NCI-H226 (cell line): ENCODE data around the gene HSH2D.
"Not testable (repeated sequence)": the region's sequence is repeated elsewhere in the genome, so short reads cannot be mapped to it uniquely, and the experiment has no call there.

Experiments
- DNase-seq: peaks from one replicate; pipeline ENCODE4 v3.0.0-alpha.2; 2015

HSH2D gene

GRCh38 chr19:16159655-16160054, 16.2 kb downstream of the HSH2D start:
- DNase-seq = no peak

- no peak for DNase-seq
Observed at GRCh38 chr19:16160445-16160942, 17.0 kb downstream of the HSH2D start.

- peak; percentile 89 for DNase-seq
Observed at GRCh38 chr19:16160943-16161560, 17.6 kb downstream of the HSH2D start.

GRCh38 chr19:16161840-16162239, 18.4 kb downstream of the HSH2D start:
- peak; percentile 85 for DNase-seq

GRCh38 chr19:16164222-16164890, 20.9 kb downstream of the HSH2D start:
- DNase-seq = no peak

- no peak for DNase-seq
Observed at GRCh38 chr19:16166417-16166816, 22.9 kb downstream of the HSH2D start.

- DNase-seq = no peak
Observed at GRCh38 chr19:16167055-16167454, 23.6 kb downstream of the HSH2D start.

GRCh38 chr19:16168465-16169081, 25.1 kb downstream of the HSH2D start:
- peak; percentile 49 for DNase-seq

- no peak for DNase-seq
Observed at GRCh38 chr19:16170134-16170533, 26.6 kb downstream of the HSH2D start.

GRCh38 chr19:16175954-16176353, 32.5 kb downstream of the HSH2D start:
- DNase-seq = no peak

- not testable (repeated sequence) for DNase-seq
Observed at GRCh38 chr19:16178866-16179265, 35.4 kb downstream of the HSH2D start.

GRCh38 chr19:16180611-16181010, 37.1 kb downstream of the HSH2D start:
- DNase-seq = peak; percentile 85

- DNase-seq = no peak
Observed at GRCh38 chr19:16184665-16185122, 41.2 kb downstream of the HSH2D start.

- DNase-seq = peak; percentile 98
Observed at GRCh38 chr19:16185123-16185767, 41.8 kb downstream of the HSH2D start, which contains the start of gene FAM32A. Gene FAM32A (plus strand): TSS chr19:16185410. CDS start chr19:16185443, 33 bp downstream.

- peak; percentile 9 for DNase-seq
Observed at GRCh38 chr19:16185768-16186123, 42.3 kb downstream of the HSH2D start.

- no peak for DNase-seq
Observed at GRCh38 chr19:16188521-16188920, 45.0 kb downstream of the HSH2D start.

GRCh38 chr19:16190198-16190597, 46.7 kb downstream of the HSH2D start:
- no peak for DNase-seq

GRCh38 chr19:16190736-16191135, 47.3 kb downstream of the HSH2D start:
- no peak for DNase-seq

- no peak for DNase-seq
Observed at GRCh38 chr19:16191216-16191908, 47.9 kb downstream of the HSH2D start.

- no peak for DNase-seq
Observed at GRCh38 chr19:16193466-16193865, 50.0 kb downstream of the HSH2D start.

- DNase-seq = no peak
Observed at GRCh38 chr19:16197188-16197621, 53.7 kb downstream of the HSH2D start.

GRCh38 chr19:16197622-16198369, 54.3 kb downstream of the HSH2D start, which contains the start of gene AP1M1:
Gene AP1M1 (plus strand): TSS chr19:16197911. CDS start chr19:16198027, 116 bp downstream.
- DNase-seq = peak; percentile 95
